Stomach (tissue), 9 donors: ENCODE data around the gene TCTN1. TPM values are rescaled to one million over a fixed set of nuclear protein-coding genes. Genes with fewer than 3 reads are reported as not detected.

ENCODE experiments used
- DNase-seq, 2 donors: peaks; one replicate each; pipeline versions ENCODE4 v3.0.0 to v3.0.0-alpha.2; 2013 to 2019
- H3K27ac ChIP-seq, 5 donors: fragments of 200-600 bp in 4 of 5; sonication (generic) in 4 of 5; one replicate each; pipeline ENCODE4 v1.5.1; 2013 to 2019; ENCODE audit warnings: mild to moderate bottlenecking in 1 of 5, moderate library complexity in 1 of 5
- H3K27me3 ChIP-seq, 3 donors: fragments of 200-600 bp; sonication (generic); one replicate each; pipeline ENCODE4 v1.5.1; 2017 to 2019; ENCODE audit warnings: mixed run types in 1 of 3
- H3K36me3 ChIP-seq, 4 donors: fragments of 200-600 bp; sonication (generic); 1 replicate in 3 of 4; 2 replicates in 1 of 4; pipeline ENCODE4 v1.5.1; 2016 to 2019
- H3K4me1 ChIP-seq, 4 donors: fragments of 200-600 bp; sonication (generic); one replicate each; pipeline ENCODE4 v1.5.1; 2016 to 2019
- H3K4me3 ChIP-seq, 4 donors: fragments of 200-600 bp; sonication (generic) in 3 of 4; one replicate each; pipeline ENCODE4 v1.5.1; 2016 to 2019; ENCODE audit warnings: mild to moderate bottlenecking in 1 of 4
- H3K9me3 ChIP-seq, 4 donors: fragments of 200-600 bp; sonication (generic); one replicate each; pipeline ENCODE4 v1.5.1; 2016 to 2019
- EP300 ChIP-seq: sonication (generic); formaldehyde crosslinking; IDR thresholded peaks from one replicate; pipeline ENCODE4 v1.6.1; 2017; ENCODE audit warnings: antibody characterized with exemption
- POLR2A ChIP-seq, 4 donors: fragments of 450-650 bp; IDR thresholded peaks; one replicate each; pipeline ENCODE4 v1.6.1; 2016; ENCODE audit warnings: antibody characterized with exemption in 4 of 4, control low read depth in 2 of 4, mild to moderate bottlenecking in 1 of 4, moderate library complexity in 1 of 4
- POLR2AphosphoS5 ChIP-seq, 3 donors: sonication (generic); formaldehyde crosslinking; IDR thresholded peaks; one replicate each; pipeline ENCODE4 v1.6.1; 2016; ENCODE audit warnings: antibody characterized with exemption in 3 of 3
- WGBS, 5 donors: extraction: QIAGEN DNeasy Blood & Tissue Kit in 3 of 5; methylation state at CpG; one replicate each; pipeline versions ENCODE4 v1.1.5 to v1.1.7; 2013 to 2018; 5-methylcytosine and 5-hydroxymethylcytosine counted together
- intact Hi-C: fragments of 100-400 bp; cut with DNase I; formaldehyde crosslinking; loops from one replicate; pipeline ENCODE4 v1.15.1; 2023; ENCODE audit warnings: low total_unique reads
- polyA plus RNA-seq, 3 donors: library from polyadenylated mRNA; stranded (reverse); fragments of 200-250 nt; gene quantifications; one replicate each; pipeline ENCODE4 v1.2.3, GENCODE V29; 2013
- total RNA-seq, 5 donors: library from RNA; depleted of rRNA; stranded (reverse); fragments of >200 nt; gene quantifications; one replicate each; pipeline versions ENCODE4 v1.1.0 to v1.2.3, GENCODE V29; 2014 to 2016
- TF ChIP-seq, protein P1 (sequence below), 7 experiments: fragments of 450-650 bp in 4 of 7; fragments of 200-600 bp in 3 of 7; sonication (generic) in 3 of 7; IDR thresholded peaks; one replicate each; pipeline ENCODE4 v1.5.1; 2016 to 2019; ENCODE audit warnings: antibody characterized with exemption in 7 of 7, control low read depth in 2 of 7, mild to moderate bottlenecking in 1 of 7
- donor health status: healthy with polysubstance abuse.
- donor health status: Bipolar disorder and iron deficiency.
- donor health status: healthy.

Gene TCTN1
- total and polyA plus RNA-seq, 8 donors, result 5.3 to 60.0 (median 13.9) TPM

DNA sequence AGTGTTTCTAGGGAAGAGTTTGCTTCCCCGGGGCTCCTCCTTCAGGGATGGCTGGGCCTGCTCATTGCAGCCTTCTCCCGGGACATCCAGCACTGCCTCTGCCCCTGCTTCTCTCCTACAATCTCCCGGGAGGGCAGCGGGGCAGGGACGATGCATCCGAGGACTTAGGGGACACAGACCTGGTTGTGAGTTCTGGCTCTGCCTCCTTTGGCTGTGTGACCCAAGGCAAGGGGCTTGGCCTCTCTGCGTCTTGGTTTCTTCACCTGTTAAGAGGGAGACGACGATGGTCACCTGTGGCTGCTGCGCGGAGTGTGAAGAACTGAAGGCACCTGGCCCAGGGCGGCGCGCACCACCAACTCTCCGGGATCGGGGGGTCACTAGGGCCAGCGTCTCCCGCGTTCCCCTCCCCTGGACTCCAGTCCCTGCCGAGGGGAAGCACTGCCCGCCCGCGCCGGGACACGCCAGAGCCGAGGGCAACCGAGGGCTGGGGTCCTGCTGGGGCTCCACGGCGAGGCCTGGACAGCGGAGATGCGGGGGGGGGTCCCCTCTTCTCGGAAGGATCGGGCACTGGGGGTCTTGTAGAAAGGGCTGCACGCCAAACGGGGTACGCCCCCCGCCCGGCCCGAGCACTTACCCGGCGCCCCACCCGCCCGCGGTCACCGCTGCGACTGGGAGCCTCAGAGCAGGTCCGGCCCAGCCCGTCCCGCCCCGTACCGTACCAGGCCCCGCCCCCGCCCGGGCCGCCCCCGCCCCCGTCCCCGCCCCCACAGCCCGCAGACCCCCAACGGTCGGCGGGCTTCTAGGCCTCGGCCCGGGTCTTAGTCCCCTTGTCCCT is 74.7 kb downstream of the TCTN1 start, which contains the start of gene HVCN1:
Gene HVCN1, minus strand, starts transcription at position 670 of the 835 bp plus-strand sequence. CDS start 5,870 bp downstream, outside the sequence.
- H3K27ac ChIP-seq, result peak within 1 kb of the TSS; percentile 39 to 84 (median 78)
- peak; percentile 55 to 74 for DNase-seq
- intact Hi-C loops, result no loop called here
- no peak for TF ChIP-seq EP300
- TF ChIP-seq, protein P1, sequence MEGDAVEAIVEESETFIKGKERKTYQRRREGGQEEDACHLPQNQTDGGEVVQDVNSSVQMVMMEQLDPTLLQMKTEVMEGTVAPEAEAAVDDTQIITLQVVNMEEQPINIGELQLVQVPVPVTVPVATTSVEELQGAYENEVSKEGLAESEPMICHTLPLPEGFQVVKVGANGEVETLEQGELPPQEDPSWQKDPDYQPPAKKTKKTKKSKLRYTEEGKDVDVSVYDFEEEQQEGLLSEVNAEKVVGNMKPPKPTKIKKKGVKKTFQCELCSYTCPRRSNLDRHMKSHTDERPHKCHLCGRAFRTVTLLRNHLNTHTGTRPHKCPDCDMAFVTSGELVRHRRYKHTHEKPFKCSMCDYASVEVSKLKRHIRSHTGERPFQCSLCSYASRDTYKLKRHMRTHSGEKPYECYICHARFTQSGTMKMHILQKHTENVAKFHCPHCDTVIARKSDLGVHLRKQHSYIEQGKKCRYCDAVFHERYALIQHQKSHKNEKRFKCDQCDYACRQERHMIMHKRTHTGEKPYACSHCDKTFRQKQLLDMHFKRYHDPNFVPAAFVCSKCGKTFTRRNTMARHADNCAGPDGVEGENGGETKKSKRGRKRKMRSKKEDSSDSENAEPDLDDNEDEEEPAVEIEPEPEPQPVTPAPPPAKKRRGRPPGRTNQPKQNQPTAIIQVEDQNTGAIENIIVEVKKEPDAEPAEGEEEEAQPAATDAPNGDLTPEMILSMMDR (IDR thresholded peaks at IDR 0.05), result no peak
- WGBS, 5 donors, result 4 to 16% (median 5%) methylated on average over 4 to 63 of the region's 64 CpGs
- peaks cover 9 to 35% (median 28%) of the 10 kb centered on the region in 4 donors for H3K4me1 ChIP-seq
- H3K4me3 ChIP-seq, result peak within 1 kb of the TSS; percentile 62 to 74 (median 68)
- H3K27me3 ChIP-seq, result peaks cover 0 to 3% (median 0%) of the 10 kb centered on the region in 3 donors
- H3K36me3 ChIP-seq, result peaks cover 0 to 4% (median 0%) of the 10 kb centered on the region in 4 donors
- H3K9me3 ChIP-seq, result no peaks in the 10 kb centered on the region

DNA sequence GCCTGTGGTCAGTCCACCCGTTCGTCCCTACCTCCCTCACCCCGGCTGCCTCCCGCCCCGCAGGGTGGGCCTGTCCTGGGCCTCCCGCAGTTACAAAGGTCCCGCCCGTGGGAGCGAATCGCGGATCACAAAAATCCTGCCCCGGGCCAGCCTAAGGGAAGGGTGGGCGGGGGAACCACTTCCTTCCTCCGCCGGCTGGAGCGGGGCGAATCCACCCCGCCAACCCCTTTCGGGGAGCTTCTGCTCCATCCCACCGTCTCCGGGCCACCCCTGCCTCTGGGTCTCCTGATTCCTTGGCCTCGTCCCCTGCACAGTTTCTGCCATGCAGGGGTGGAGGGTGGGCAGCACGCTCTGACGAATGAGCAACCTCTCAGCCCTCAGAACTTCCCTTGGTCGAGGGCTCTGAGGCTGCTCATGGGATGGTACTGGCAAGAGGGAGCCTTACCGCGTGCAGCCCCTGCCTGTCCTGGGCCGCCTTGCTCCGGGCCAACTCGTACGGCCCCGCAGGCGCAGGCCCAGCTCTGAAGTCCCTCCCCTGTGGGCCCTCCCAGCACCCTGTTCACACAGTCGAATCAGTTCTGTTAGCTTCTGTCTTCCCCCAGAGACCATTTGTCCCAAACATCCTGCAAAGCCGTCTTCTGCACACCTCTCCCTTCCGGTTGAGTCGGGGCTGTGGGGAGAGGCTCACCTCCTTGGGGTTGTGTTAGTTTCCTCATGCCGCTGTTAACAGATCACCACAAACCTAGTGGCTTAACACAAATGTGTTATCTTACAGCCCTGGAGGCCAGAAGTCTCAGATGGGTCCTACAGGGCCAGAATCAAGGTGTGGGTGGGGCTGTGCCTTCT is 75.6 kb downstream of the TCTN1 start:
- intact Hi-C loops, result loop anchor here (10.0 kb wide), 1 partner anchor 75 kb away; the partner anchor contains the start of gene TCTN1
- Histone ChIP-seq H3K4me3 (peak overlapping the region; percentile 62 to 74 (median 68)), H3K27ac (peak overlapping the region; percentile 8 to 84 (median 78))

DNA sequence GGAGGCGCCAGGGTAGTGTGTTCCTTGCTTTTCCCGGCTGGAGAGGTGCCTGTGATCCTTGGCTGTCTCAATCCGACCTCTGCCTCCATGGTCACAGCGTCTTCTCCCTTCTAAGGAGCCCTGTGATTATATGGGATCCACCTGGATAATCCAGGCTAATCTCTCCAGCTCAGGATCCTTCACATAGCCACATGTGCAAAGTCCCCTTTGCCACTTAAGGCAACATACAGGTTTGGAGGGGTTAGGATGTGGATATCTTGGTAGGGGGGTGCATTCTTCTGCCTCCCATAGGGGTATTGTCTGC is 76.2 kb downstream of the TCTN1 start:
- DNase-seq, result no peak

More for the DNA sequence above, 75.6 kb downstream of the TCTN1 start:
- peak; percentile 45 to 76 for DNase-seq
- no peak for TF ChIP-seq POLR2A (IDR thresholded peaks at IDR 0.05)
- TF ChIP-seq POLR2AphosphoS5 (IDR thresholded peaks at IDR 0.05), result no peak
- TF ChIP-seq EP300, result no peak
- TF ChIP-seq, protein P1 (IDR thresholded peaks at IDR 0.05), result no peak
- H3K4me1 ChIP-seq, result peaks cover 9 to 42% (median 28%) of the 10 kb centered on the region in 4 donors
- peaks cover 0 to 4% (median 0%) of the 10 kb centered on the region in 4 donors for H3K36me3 ChIP-seq
- peaks cover 0 to 3% (median 0%) of the 10 kb centered on the region in 3 donors for H3K27me3 ChIP-seq
- WGBS, 5 donors, result 1 to 2% (median 1%) methylated on average over 22 to 38 of the region's 38 CpGs
- H3K9me3 ChIP-seq, result no peaks in the 10 kb centered on the region

More for the DNA sequence above, 76.2 kb downstream of the TCTN1 start:
- H3K4me3 ChIP-seq, result peak overlapping the region in 1 of 4 donors; percentile 62
- no peak for TF ChIP-seq POLR2AphosphoS5 (IDR thresholded peaks at IDR 0.05)
- TF ChIP-seq, protein P1 (IDR thresholded peaks at IDR 0.05), result no peak
- TF ChIP-seq EP300, result no peak
- TF ChIP-seq POLR2A (IDR thresholded peaks at IDR 0.05), result no peak
- H3K36me3 ChIP-seq, result peaks cover 0 to 3% (median 0%) of the 10 kb centered on the region in 4 donors
- WGBS, 5 donors, result 32 to 60% (median 37%) methylated on average over 2 to 4 of the region's 4 CpGs
- peaks cover 0 to 3% (median 0%) of the 10 kb centered on the region in 3 donors for H3K27me3 ChIP-seq
- peak overlapping the region; percentile 8 to 84 (median 78) for H3K27ac ChIP-seq
- peaks cover 9 to 44% (median 28%) of the 10 kb centered on the region in 4 donors for H3K4me1 ChIP-seq
- H3K9me3 ChIP-seq, result no peaks in the 10 kb centered on the region
- intact Hi-C loops, result loop anchor here (10.0 kb wide), 1 partner anchor 75 kb away; the partner anchor contains the start of gene TCTN1
